WTC11 (cell line): Measurements from ENCODE around the gene STPG2. TPM values are rescaled to one million over a fixed set of nuclear protein-coding genes. Genes with fewer than 3 reads are reported as not detected.

Source experiments
- ATAC-seq: fragments of 200-7000 bp; cut with Tn5 transposase; 2 replicates; pipeline ENCODE4 v1.10.0; 2021; ENCODE audit warnings: mild to moderate bottlenecking, moderate library complexity
- CTCF ChIA-PET: fragments of 300-600 bp; sonication (Branson Sonifier 250); formaldehyde crosslinking; loops from one replicate; lab custom pipeline; 2021; ENCODE audit warnings: antibody characterized with exemption; lab: Charles Lee
- POLR2A ChIA-PET: fragments of 350-600 bp; sonication (Branson Sonifier 250); formaldehyde crosslinking; loops from one replicate; lab custom pipeline; 2021; ENCODE audit warnings: antibody characterized with exemption; lab: Charles Lee
- DNase-seq: peaks from one replicate; pipeline ENCODE4 v3.0.0; 2021; ENCODE audit warnings: low spot score
- H3K27ac Mint-ChIP-seq: 2 replicates; pipeline ENCODE4 v1.8.0; 2021; ENCODE audit warnings: mixed read lengths
- H3K27me3 Mint-ChIP-seq: 2 replicates; pipeline ENCODE4 v1.8.0; 2021; ENCODE audit warnings: low read depth, mild to moderate bottlenecking, moderate library complexity, mixed read lengths
- H3K36me3 Mint-ChIP-seq: 2 replicates; pipeline ENCODE4 v1.8.0; 2021; ENCODE audit warnings: mixed read lengths
- H3K4me1 Mint-ChIP-seq: 2 replicates; pipeline ENCODE4 v1.8.0; 2022; ENCODE audit warnings: mixed read lengths
- H3K4me3 Mint-ChIP-seq: 2 replicates; pipeline ENCODE4 v1.8.0; 2021; ENCODE audit warnings: mild to moderate bottlenecking, moderate library complexity, mixed read lengths
- H3K9me3 Mint-ChIP-seq: 2 replicates; pipeline ENCODE4 v1.8.0; 2021; ENCODE audit warnings: mixed read lengths
- GTF2I ChIP-seq: fragments of 250-450 bp; sonication (Bioruptor Pico); conservative IDR thresholded peaks from 2 replicates; pipeline ENCODE4 v1.4.0; 2021; ENCODE audit warnings: mild to moderate bottlenecking
- IRF2 ChIP-seq: sonication (generic); formaldehyde crosslinking; IDR thresholded peaks from 2 replicates; pipeline ENCODE4 v1.8.0; 2022; ENCODE audit warnings: low read depth, missing genetic modification reagents, borderline replicate concordance
- RELA ChIP-seq: sonication (generic); formaldehyde crosslinking; IDR thresholded peaks from 2 replicates; pipeline ENCODE4 v1.8.1; 2022; ENCODE audit warnings: missing genetic modification reagents, mild to moderate bottlenecking, borderline replicate concordance
- SMAD4 ChIP-seq: sonication (generic); formaldehyde crosslinking; IDR thresholded peaks from 2 replicates; pipeline ENCODE4 v1.8.0; 2022; ENCODE audit warnings: mild to moderate bottlenecking, missing genetic modification reagents
- SP1 ChIP-seq: sonication (generic); formaldehyde crosslinking; conservative IDR thresholded peaks from 2 replicates; pipeline ENCODE4 v1.8.1; 2022; ENCODE audit warnings: missing genetic modification reagents
- ZBTB21 ChIP-seq: sonication (generic); formaldehyde crosslinking; IDR thresholded peaks from 2 replicates; pipeline ENCODE4 v1.8.1; 2023; ENCODE audit warnings: mild to moderate bottlenecking, missing genetic modification reagents, borderline replicate concordance
- ZNF423 ChIP-seq: fragments of 250-450 bp; sonication (Bioruptor Pico); IDR thresholded peaks from 2 replicates; pipeline ENCODE4 v2.1.2; 2022; ENCODE audit warnings: mild to moderate bottlenecking, moderate library complexity
- total RNA-seq: library from RNA; stranded (reverse); gene quantifications from 3 replicates; pipeline ENCODE4 v1.2.3, GENCODE V29; 2021
- TF ChIP-seq, protein P1 (sequence below): sonication (generic); formaldehyde crosslinking; IDR thresholded peaks from 2 replicates; pipeline ENCODE4 v1.8.0; 2022; ENCODE audit warnings: mild to moderate bottlenecking, missing genetic modification reagents
- TF ChIP-seq, protein P2 (sequence below): sonication (generic); formaldehyde crosslinking; IDR thresholded peaks from 2 replicates; pipeline ENCODE4 v1.8.0; 2023; ENCODE audit warnings: missing genetic modification reagents
- TF ChIP-seq, protein P3 (sequence below): sonication (generic); formaldehyde crosslinking; IDR thresholded peaks from 2 replicates; pipeline ENCODE4 v1.8.0; 2022; ENCODE audit warnings: mild to moderate bottlenecking, missing genetic modification reagents
- TF ChIP-seq, protein P4 (sequence below): sonication (generic); formaldehyde crosslinking; IDR thresholded peaks from 2 replicates; pipeline ENCODE4 v1.8.0; 2023; ENCODE audit warnings: missing genetic modification reagents, mild to moderate bottlenecking, borderline replicate concordance
- TF ChIP-seq, protein P5 (sequence below): sonication (generic); formaldehyde crosslinking; conservative IDR thresholded peaks from 2 replicates; pipeline ENCODE4 v1.8.1; 2023; ENCODE audit warnings: mild to moderate bottlenecking, low read depth, missing genetic modification reagents, moderate library complexity
- TF ChIP-seq, protein P6 (sequence below): sonication (generic); formaldehyde crosslinking; IDR thresholded peaks from 2 replicates; pipeline ENCODE4 v1.8.1; 2023; ENCODE audit warnings: mild to moderate bottlenecking, moderate library complexity, missing genetic modification reagents

The STPG2 gene
- total RNA-seq, 1 experiment from 2014 or later, result 0.17 TPM

DNA sequence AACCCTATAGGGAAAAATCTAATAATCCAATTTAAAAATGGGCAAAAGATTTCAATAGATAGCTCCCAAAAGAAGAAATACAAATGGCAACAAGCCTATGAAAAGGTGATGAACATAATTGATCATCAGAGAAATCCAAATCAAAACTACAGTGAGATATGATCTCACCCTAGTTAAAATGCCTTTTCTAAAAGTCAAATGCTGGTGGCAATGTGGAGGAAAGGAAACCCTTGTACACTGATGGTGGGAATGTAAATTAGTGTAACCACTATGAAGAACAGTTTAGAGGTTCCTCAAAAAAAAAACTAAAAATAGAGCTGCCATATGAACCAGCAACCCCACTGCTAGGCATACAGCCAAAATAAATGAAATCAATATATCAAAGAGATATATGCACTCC lies 44.5 kb downstream of the STPG2 start (continued):
- TF ChIP-seq, protein P1, sequence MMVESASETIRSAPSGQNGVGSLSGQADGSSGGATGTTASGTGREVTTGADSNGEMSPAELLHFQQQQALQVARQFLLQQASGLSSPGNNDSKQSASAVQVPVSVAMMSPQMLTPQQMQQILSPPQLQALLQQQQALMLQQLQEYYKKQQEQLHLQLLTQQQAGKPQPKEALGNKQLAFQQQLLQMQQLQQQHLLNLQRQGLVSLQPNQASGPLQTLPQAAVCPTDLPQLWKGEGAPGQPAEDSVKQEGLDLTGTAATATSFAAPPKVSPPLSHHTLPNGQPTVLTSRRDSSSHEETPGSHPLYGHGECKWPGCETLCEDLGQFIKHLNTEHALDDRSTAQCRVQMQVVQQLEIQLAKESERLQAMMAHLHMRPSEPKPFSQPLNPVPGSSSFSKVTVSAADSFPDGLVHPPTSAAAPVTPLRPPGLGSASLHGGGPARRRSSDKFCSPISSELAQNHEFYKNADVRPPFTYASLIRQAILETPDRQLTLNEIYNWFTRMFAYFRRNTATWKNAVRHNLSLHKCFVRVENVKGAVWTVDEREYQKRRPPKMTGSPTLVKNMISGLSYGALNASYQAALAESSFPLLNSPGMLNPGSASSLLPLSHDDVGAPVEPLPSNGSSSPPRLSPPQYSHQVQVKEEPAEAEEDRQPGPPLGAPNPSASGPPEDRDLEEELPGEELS, result no peak
- no peak for TF ChIP-seq RELA
- TF ChIP-seq, protein P2, sequence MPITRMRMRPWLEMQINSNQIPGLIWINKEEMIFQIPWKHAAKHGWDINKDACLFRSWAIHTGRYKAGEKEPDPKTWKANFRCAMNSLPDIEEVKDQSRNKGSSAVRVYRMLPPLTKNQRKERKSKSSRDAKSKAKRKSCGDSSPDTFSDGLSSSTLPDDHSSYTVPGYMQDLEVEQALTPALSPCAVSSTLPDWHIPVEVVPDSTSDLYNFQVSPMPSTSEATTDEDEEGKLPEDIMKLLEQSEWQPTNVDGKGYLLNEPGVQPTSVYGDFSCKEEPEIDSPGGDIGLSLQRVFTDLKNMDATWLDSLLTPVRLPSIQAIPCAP, result no peak
- TF ChIP-seq ZBTB21 (CRISPR knock-in tag), result no peak
- TF ChIP-seq SP1 (CRISPR knock-in tag), result no peak

DNA sequence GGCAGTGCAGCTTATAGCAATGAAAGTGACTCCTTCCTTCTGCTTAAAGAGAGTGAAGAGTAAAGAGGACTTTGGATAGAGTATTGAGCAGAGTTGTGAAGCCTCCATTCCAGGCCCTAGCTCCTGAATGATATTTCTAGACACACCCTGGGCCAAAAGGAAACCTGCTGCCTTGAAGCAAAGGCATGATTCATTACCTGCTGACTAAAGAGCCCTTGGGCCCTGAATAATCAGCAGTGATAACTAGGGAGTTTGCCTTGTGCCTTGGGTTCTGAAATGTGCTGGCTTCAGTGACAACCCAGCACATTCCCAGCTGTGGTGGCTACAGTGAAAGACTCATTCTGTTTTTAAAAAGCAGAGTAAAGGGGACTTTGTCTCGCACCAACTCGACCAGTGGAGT lies 49.2 kb downstream of the STPG2 start:
- Mint-ChIP-seq H3K36me3 (peaks cover 10% of the 10 kb centered on the region), H3K4me1 (no peaks in the 10 kb centered on the region), H3K27ac (no peak overlapping the region), H3K27me3 (no peaks in the 10 kb centered on the region)
- ATAC-seq, result no peak
- POLR2A ChIA-PET, result no interaction called here
- TF ChIP-seq GTF2I, result no peak
- TF ChIP-seq IRF2 (CRISPR knock-in tag), result no peak
- TF ChIP-seq, protein P2, result no peak
- TF ChIP-seq, protein P3, sequence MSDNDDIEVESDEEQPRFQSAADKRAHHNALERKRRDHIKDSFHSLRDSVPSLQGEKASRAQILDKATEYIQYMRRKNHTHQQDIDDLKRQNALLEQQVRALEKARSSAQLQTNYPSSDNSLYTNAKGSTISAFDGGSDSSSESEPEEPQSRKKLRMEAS, result no peak
- TF ChIP-seq, protein P4, sequence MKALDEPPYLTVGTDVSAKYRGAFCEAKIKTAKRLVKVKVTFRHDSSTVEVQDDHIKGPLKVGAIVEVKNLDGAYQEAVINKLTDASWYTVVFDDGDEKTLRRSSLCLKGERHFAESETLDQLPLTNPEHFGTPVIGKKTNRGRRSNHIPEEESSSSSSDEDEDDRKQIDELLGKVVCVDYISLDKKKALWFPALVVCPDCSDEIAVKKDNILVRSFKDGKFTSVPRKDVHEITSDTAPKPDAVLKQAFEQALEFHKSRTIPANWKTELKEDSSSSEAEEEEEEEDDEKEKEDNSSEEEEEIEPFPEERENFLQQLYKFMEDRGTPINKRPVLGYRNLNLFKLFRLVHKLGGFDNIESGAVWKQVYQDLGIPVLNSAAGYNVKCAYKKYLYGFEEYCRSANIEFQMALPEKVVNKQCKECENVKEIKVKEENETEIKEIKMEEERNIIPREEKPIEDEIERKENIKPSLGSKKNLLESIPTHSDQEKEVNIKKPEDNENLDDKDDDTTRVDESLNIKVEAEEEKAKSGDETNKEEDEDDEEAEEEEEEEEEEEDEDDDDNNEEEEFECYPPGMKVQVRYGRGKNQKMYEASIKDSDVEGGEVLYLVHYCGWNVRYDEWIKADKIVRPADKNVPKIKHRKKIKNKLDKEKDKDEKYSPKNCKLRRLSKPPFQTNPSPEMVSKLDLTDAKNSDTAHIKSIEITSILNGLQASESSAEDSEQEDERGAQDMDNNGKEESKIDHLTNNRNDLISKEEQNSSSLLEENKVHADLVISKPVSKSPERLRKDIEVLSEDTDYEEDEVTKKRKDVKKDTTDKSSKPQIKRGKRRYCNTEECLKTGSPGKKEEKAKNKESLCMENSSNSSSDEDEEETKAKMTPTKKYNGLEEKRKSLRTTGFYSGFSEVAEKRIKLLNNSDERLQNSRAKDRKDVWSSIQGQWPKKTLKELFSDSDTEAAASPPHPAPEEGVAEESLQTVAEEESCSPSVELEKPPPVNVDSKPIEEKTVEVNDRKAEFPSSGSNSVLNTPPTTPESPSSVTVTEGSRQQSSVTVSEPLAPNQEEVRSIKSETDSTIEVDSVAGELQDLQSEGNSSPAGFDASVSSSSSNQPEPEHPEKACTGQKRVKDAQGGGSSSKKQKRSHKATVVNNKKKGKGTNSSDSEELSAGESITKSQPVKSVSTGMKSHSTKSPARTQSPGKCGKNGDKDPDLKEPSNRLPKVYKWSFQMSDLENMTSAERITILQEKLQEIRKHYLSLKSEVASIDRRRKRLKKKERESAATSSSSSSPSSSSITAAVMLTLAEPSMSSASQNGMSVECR (CRISPR knock-in tag), result no peak
- TF ChIP-seq, protein P5, sequence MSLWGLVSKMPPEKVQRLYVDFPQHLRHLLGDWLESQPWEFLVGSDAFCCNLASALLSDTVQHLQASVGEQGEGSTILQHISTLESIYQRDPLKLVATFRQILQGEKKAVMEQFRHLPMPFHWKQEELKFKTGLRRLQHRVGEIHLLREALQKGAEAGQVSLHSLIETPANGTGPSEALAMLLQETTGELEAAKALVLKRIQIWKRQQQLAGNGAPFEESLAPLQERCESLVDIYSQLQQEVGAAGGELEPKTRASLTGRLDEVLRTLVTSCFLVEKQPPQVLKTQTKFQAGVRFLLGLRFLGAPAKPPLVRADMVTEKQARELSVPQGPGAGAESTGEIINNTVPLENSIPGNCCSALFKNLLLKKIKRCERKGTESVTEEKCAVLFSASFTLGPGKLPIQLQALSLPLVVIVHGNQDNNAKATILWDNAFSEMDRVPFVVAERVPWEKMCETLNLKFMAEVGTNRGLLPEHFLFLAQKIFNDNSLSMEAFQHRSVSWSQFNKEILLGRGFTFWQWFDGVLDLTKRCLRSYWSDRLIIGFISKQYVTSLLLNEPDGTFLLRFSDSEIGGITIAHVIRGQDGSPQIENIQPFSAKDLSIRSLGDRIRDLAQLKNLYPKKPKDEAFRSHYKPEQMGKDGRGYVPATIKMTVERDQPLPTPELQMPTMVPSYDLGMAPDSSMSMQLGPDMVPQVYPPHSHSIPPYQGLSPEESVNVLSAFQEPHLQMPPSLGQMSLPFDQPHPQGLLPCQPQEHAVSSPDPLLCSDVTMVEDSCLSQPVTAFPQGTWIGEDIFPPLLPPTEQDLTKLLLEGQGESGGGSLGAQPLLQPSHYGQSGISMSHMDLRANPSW, result no peak
- TF ChIP-seq, protein P6, sequence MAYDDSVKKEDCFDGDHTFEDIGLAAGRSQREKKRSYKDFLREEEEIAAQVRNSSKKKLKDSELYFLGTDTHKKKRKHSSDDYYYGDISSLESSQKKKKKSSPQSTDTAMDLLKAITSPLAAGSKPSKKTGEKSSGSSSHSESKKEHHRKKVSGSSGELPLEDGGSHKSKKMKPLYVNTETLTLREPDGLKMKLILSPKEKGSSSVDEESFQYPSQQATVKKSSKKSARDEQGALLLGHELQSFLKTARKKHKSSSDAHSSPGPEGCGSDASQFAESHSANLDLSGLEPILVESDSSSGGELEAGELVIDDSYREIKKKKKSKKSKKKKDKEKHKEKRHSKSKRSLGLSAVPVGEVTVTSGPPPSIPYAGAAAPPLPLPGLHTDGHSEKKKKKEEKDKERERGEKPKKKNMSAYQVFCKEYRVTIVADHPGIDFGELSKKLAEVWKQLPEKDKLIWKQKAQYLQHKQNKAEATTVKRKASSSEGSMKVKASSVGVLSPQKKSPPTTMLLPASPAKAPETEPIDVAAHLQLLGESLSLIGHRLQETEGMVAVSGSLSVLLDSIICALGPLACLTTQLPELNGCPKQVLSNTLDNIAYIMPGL (CRISPR knock-in tag), result no peak
- TF ChIP-seq SMAD4, result no peak
- no peak for TF ChIP-seq ZNF423
- TF ChIP-seq, all 79 proteins: peak for 0
- H3K4me3 Mint-ChIP-seq, result no peak overlapping the region
- no peak for DNase-seq
- H3K9me3 Mint-ChIP-seq, result peaks cover 13% of the 10 kb centered on the region
- CTCF ChIA-PET, result interaction anchor here (1.1 to 1.6 kb wide), 2 partner anchors 17 to 47 kb away, joined by 4 to 7 read pairs; no protein-coding TSS in a partner anchor
